Skeletal muscle satellite cell (primary cell): ENCODE data around the gene IPO5. TPM values are rescaled to one million over a fixed set of nuclear protein-coding genes. Genes with fewer than 3 reads are reported as not detected.

Source experiments
- H3K27me3 ChIP-seq: 2 replicates; pipeline ENCODE4 v1.7.0; 2013; ENCODE audit warnings: low read length; ENCODE audit not compliant: control insufficient read depth, insufficient read depth
- H3K36me3 ChIP-seq: 2 replicates; pipeline ENCODE4 v1.7.0; 2013; ENCODE audit warnings: mild to moderate bottlenecking, control low read depth, low read length; ENCODE audit not compliant: insufficient read depth
- H3K4me1 ChIP-seq: 2 replicates; pipeline ENCODE4 v1.7.0; 2013; ENCODE audit warnings: low read length; ENCODE audit not compliant: control insufficient read depth, insufficient read depth
- H3K4me2 ChIP-seq: 2 replicates; pipeline ENCODE4 v1.7.0; 2013; ENCODE audit warnings: mild to moderate bottlenecking, low read length
- H3K4me3 ChIP-seq: 2 replicates; pipeline ENCODE4 v1.7.0; 2013; ENCODE audit warnings: low read length
- H3K9ac ChIP-seq: 2 replicates; pipeline ENCODE4 v1.7.0; 2013; ENCODE audit warnings: mild to moderate bottlenecking, low read depth, low read length, moderate library complexity
- H3K9me3 ChIP-seq: replicated peaks from 2 replicates; pipeline ENCODE4 v1.7.0; 2013; ENCODE audit warnings: mild to moderate bottlenecking, control low read depth, low read length
- small RNA-seq: library from RNA; depleted of rRNA; stranded (forward); fragments of <200 nt; gene quantifications from one replicate; pipeline ENCODE3, GENCODE V24; 2012

Gene IPO5

DNA sequence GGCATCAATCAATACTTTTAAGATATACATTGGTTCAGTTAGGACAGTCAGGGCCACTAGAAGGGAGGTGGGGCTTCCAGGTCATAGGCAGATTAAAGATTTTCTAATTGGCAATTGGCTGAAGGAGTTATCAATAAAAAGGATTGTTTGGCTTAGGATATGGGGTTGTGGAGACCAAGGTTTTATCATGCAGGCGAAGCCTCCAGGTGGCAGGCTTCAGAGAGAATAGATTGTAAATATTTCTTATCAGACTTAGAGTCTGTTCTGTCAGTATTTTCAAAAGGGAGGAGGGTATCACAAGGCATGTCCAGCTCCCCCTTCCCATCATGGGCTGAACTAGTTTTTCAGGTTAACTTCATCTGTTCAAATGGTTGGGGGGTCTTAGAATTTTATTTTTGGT, 112.0 kb downstream of the IPO5 start:
- Histone ChIP-seq H3K36me3 (no peaks in the 10 kb centered on the region), H3K4me1 (no peaks in the 10 kb centered on the region), H3K9ac (no peak overlapping the region), H3K9me3 (no peaks in the 10 kb centered on the region), H3K4me2 (no peak overlapping the region), H3K27me3 (peaks cover 6% of the 10 kb centered on the region), H3K4me3 (no peak overlapping the region)

DNA sequence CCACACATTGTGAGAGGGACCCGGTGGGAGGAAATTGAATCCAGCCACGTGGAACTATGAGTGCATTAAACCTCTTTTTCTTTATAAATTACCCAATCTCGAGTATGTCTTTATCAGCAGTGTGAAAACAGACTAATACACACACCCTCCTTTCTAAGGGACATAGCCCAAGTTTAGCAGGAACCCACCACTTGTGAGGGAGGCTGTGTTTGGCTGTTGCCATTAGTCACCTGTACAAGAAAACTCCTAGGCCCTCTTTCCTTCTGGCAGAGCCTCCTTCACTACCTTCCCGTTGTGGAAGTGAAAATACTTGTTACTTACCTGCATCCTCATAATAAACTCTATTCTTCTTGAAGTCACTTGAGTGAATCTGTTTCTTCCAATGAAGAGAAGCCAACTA, 113.2 kb downstream of the IPO5 start:
- H3K4me1 ChIP-seq, result no peaks in the 10 kb centered on the region
- H3K4me2 ChIP-seq, result no peak overlapping the region
- H3K36me3 ChIP-seq, result no peaks in the 10 kb centered on the region
- H3K9ac ChIP-seq, result no peak overlapping the region
- H3K9me3 ChIP-seq, result no peaks in the 10 kb centered on the region
- H3K27me3 ChIP-seq, result peaks cover 5% of the 10 kb centered on the region
- H3K4me3 ChIP-seq, result no peak overlapping the region

DNA sequence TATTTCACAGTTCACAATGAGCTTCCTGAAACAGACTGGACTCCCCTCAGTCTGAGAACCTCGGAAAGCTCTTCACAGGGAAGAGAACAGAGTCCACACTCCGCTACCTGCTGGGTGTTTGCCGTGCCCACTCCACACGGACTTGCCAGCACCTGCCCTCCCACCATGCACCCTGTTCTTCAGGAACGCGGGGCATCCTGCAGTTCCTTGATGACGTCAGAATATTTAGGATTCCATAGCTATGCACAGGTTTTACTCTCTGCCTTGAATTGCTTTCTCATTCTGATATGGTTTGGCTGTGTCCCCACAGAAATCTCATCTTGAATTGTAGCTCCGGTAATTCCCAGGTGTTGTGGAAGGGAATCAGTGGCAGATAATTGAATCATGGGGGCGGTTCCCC, 115.0 kb downstream of the IPO5 start:
- H3K9ac ChIP-seq, result no peak overlapping the region
- H3K4me3 ChIP-seq, result no peak overlapping the region
- no peaks in the 10 kb centered on the region for H3K4me1 ChIP-seq
- H3K27me3 ChIP-seq, result peaks cover 5% of the 10 kb centered on the region
- H3K36me3 ChIP-seq, result no peaks in the 10 kb centered on the region
- H3K4me2 ChIP-seq, result no peak overlapping the region
- H3K9me3 ChIP-seq, result no peaks in the 10 kb centered on the region

DNA sequence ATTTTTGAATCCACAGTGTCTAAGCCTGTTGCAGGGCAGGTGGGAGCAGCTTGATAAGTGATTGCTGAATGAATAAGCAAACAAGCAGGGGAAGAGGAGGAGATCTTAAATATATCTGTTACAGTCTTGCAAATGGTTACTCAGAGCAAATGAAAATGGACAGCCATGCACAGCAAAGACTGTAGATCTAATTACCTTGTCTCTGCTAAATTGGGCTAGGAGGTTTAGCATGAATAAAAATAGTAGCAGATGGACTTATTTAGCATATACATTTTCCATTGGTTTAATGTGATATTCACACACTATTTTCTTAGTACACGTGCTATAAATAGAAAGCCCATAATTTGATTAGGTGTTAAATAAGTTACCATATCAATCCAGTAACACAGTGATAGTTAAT, 116.5 kb downstream of the IPO5 start:
- Histone ChIP-seq H3K4me3 (no peak overlapping the region), H3K9me3 (no peaks in the 10 kb centered on the region), H3K4me1 (no peaks in the 10 kb centered on the region), H3K27me3 (peaks cover 5% of the 10 kb centered on the region), H3K36me3 (no peaks in the 10 kb centered on the region), H3K9ac (no peak overlapping the region), H3K4me2 (no peak overlapping the region)

DNA sequence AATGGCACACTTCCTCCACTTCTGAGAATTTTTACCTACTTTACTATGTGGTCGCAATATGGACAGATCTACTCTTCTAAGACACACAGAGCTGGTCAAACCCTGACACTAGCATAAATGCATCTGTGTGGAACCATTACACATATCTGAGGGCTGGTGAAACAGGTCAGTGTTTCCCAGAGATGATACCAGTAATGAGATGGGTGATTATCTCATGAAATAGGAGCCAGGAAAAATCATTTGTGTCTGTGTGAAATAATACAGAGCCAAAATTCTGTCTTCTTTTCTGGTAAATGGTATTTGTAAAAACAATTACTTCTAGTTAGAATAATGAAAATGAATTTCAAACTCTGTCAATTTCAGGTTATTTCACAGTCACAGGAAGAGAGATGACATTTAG, 117.8 kb downstream of the IPO5 start:
- Histone ChIP-seq H3K27me3 (peaks cover 5% of the 10 kb centered on the region), H3K36me3 (no peaks in the 10 kb centered on the region), H3K9me3 (no peaks in the 10 kb centered on the region), H3K4me2 (no peak overlapping the region), H3K9ac (no peak overlapping the region), H3K4me3 (no peak overlapping the region), H3K4me1 (no peaks in the 10 kb centered on the region)

DNA sequence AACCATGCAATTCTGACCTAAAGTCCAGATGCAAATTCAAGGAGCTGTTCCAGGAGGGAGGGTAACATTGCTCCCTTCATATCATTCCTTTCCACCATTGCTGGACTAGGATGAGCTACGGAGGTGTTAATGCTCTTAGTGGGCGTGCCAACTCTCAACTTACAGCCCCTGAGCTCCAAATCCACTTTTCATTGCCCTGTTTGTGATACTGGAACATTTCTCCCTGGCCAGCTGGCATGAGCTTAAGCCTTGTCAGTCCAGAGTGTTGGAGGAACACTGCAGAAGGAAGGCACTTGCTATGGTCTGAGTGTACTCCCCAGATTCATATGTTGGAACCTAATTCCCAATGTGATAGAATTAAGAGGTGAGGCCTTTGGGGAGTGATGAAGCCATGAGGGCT, 119.0 kb downstream of the IPO5 start:
- no peak overlapping the region for H3K4me3 ChIP-seq
- no peaks in the 10 kb centered on the region for H3K27me3 ChIP-seq
- H3K4me1 ChIP-seq, result no peaks in the 10 kb centered on the region
- H3K4me2 ChIP-seq, result no peak overlapping the region
- H3K9ac ChIP-seq, result no peak overlapping the region
- no peaks in the 10 kb centered on the region for H3K36me3 ChIP-seq
- no peaks in the 10 kb centered on the region for H3K9me3 ChIP-seq

Small RNA genes within 50 kb of the gene (small RNA-seq; reads per million reads assigned to genes)
- gene FTLP8, result not detected
